A549 (cell line): Measurements from ENCODE around the gene NAGPA. TPM values are rescaled to one million over a fixed set of nuclear protein-coding genes. Genes with fewer than 3 reads are reported as not detected.
A peak's percentile ranks its signal among the peaks of the same experiment; 100 is the strongest.

Experiments
- ATAC-seq, 2 experiments: fragments of 200-7000 bp in 1 of 2; fragments of >200 bp in 1 of 2; cut with Nextera tagmentation in 1 of 2; cut with Tn5 transposase in 1 of 2; 3 replicates each; pipeline versions ENCODE4 v1.8.0 to v1.9.1; 2018 to 2020; ENCODE audit warnings: mild to moderate bottlenecking in 1 of 2, moderate library complexity in 1 of 2
- CTCF ChIA-PET: fragments of 300-600 bp; sonication (Branson Sonifier 250); formaldehyde crosslinking; extraction: SDS; loops from one replicate; lab custom pipeline; 2021; ENCODE audit warnings: antibody characterized with exemption, inconsistent platforms; lab: Yijun Ruan, JAX
- POLR2A ChIA-PET: fragments of 350-600 bp; formaldehyde crosslinking; extraction: SDS; loops from one replicate; lab custom pipeline; 2021; ENCODE audit warnings: antibody characterized with exemption, inconsistent platforms; lab: Yijun Ruan, JAX
- DNase-seq, 2 experiments: peaks; one replicate each; pipeline versions ENCODE4 v3.0.0 to v3.0.0-alpha.2; 2011 to 2016; ENCODE audit warnings: low read depth in 1 of 2, low spot score in 1 of 2
- FAIRE-seq: peaks from 2 replicates; lab custom pipeline; 2011; peaks lifted over from hg19 to GRCh38; lab: Jason Lieb, UNC
- H3K27ac ChIP-seq, 2 experiments: fragments of >200 bp; sonication (Bioruptor Twin); formaldehyde crosslinking; 3 replicates each; pipeline ENCODE4 v1.5.1; 2016 to 2017
- H3K4me1 ChIP-seq: fragments of >200 bp; sonication (Bioruptor Twin); formaldehyde crosslinking; 3 replicates; pipeline ENCODE4 v1.6.1; 2016
- H3K4me2 ChIP-seq: fragments of >200 bp; sonication (Bioruptor Twin); formaldehyde crosslinking; 3 replicates; pipeline ENCODE4 v1.6.1; 2016
- H3K4me3 ChIP-seq: fragments of >200 bp; sonication (Bioruptor Twin); formaldehyde crosslinking; 3 replicates; pipeline ENCODE4 v1.5.1; 2016
- H3K9me3 ChIP-seq: fragments of >200 bp; sonication (Bioruptor Twin); formaldehyde crosslinking; 3 replicates; pipeline ENCODE4 v1.6.1; 2016
- BHLHE40 ChIP-seq: IDR thresholded peaks from 2 replicates; pipeline ENCODE4 v1.6.1; 2012; ENCODE audit warnings: low read depth, low read length, inconsistent platforms
- CHD2 ChIP-seq: fragments of 150-350 bp; IDR thresholded peaks from 2 replicates; pipeline ENCODE4 v1.6.1; 2014; ENCODE audit warnings: low read length; ENCODE audit not compliant: partially characterized antibody
- EHMT2 ChIP-seq: fragments of 200-600 bp; sonication (generic); IDR thresholded peaks from 2 replicates; pipeline ENCODE4 v1.6.1; 2016; ENCODE audit warnings: antibody characterized with exemption, low read depth, mild to moderate bottlenecking, moderate library complexity
- FOSB ChIP-seq: fragments of 250-450 bp; sonication (Bioruptor Pico); IDR thresholded peaks from 2 replicates; pipeline ENCODE4 v1.5.0; 2020; ENCODE audit warnings: mild to moderate bottlenecking, moderate library complexity
- HES2 ChIP-seq: fragments of >200 bp; sonication (Bioruptor Twin); formaldehyde crosslinking; IDR thresholded peaks from 2 replicates; pipeline ENCODE4 v1.6.1; 2016
- HOXA7 ChIP-seq: fragments of 250-450 bp; sonication (Bioruptor Pico); IDR thresholded peaks from 2 replicates; pipeline ENCODE4 v1.5.0; 2020; ENCODE audit warnings: mild to moderate bottlenecking, moderate library complexity
- JUNB ChIP-seq: fragments of >200 bp; sonication (Bioruptor Twin); formaldehyde crosslinking; IDR thresholded peaks from 2 replicates; pipeline ENCODE4 v1.6.1; 2016
- MAFK ChIP-seq: fragments of 450-650 bp; IDR thresholded peaks from 2 replicates; pipeline ENCODE4 v1.6.1; 2014; ENCODE audit not compliant: partially characterized antibody
- MAZ ChIP-seq: fragments of 150-350 bp; IDR thresholded peaks from 2 replicates; pipeline ENCODE4 v1.6.1; 2014; ENCODE audit warnings: antibody characterized with exemption, low read depth, low read length, borderline replicate concordance
- PHF8 ChIP-seq: fragments of 200-600 bp; sonication (generic); IDR thresholded peaks from 2 replicates; pipeline ENCODE4 v1.6.1; 2016; ENCODE audit warnings: low read depth, mild to moderate bottlenecking, antibody characterized with exemption, moderate library complexity, borderline replicate concordance
- REST ChIP-seq: fragments of 200-600 bp; sonication (generic); IDR thresholded peaks from 2 replicates; pipeline ENCODE4 v1.6.1; 2016; ENCODE audit warnings: antibody characterized with exemption, mild to moderate bottlenecking, moderate library complexity
- RNF2 ChIP-seq: fragments of 200-600 bp; sonication (generic); IDR thresholded peaks from 2 replicates; pipeline ENCODE4 v1.6.1; 2016; ENCODE audit warnings: low read depth, mild to moderate bottlenecking, antibody characterized with exemption, moderate library complexity, borderline replicate concordance
- TFCP2L1 ChIP-seq: fragments of 250-450 bp; sonication (Bioruptor Pico); IDR thresholded peaks from 2 replicates; pipeline ENCODE4 v1.5.0; 2021; ENCODE audit warnings: mild to moderate bottlenecking
- ZC3H11A ChIP-seq: fragments of 450-650 bp; IDR thresholded peaks from 2 replicates; pipeline ENCODE4 v1.6.1; 2014; ENCODE audit warnings: antibody characterized with exemption, mild to moderate bottlenecking
- ZNF302 ChIP-seq: fragments of 250-450 bp; sonication (Bioruptor Pico); IDR thresholded peaks from 2 replicates; pipeline ENCODE4 v1.9.0; 2021; ENCODE audit warnings: inconsistent platforms, mild to moderate bottlenecking, moderate library complexity
- WGBS: methylation state at CpG from one replicate; pipeline ENCODE4 v1.1.6; 2017; ENCODE audit errors: missing lambda C conversion rate; 5-methylcytosine and 5-hydroxymethylcytosine counted together
- polyA plus RNA-seq, 4 experiments: library from polyadenylated mRNA; depleted of rRNA in 3 of 4; stranded (reverse); fragments of >200 nt; fragmentation: RNase III in 1 of 4; extraction: RNeasy Plus Mini Kit Qiagen cat#74134 plus additional on column Dnase treatment in 1 of 4; gene quantifications; 2 replicates in 3 of 4; 3 replicates in 1 of 4; pipeline ENCODE4 v1.2.3, GENCODE V29; 2011 to 2017
- TF ChIP-seq, protein P1 (sequence below): IDR thresholded peaks from 2 replicates; pipeline ENCODE4 v1.6.1; 2012
- TF ChIP-seq, protein P2 (sequence below): fragments of >200 bp; sonication (Bioruptor Twin); formaldehyde crosslinking; IDR thresholded peaks from 3 replicates; pipeline ENCODE4 v1.6.1; 2016

The NAGPA gene
- polyA plus RNA-seq, 2 of the 4 experiments (the other 2 are of a cell fraction): 6.5 to 17.3 TPM

GRCh38 chr16:5011637-5012036 is 22.1 kb downstream of the NAGPA start:
- H3K4me2 ChIP-seq: no peak overlapping the region
- ChIA-PET CTCF (interaction anchor here (0.6 to 1.9 kb wide), 4 partner anchors 9 to 505 kb away, joined by 3 to 6 read pairs (median 3); no protein-coding TSS in a partner anchor), POLR2A (no interaction called here)
- H3K9me3 ChIP-seq: no peaks in the 10 kb centered on the region
- DNase-seq (no peak), ATAC-seq (no peak), FAIRE-seq (no peak)
- H3K4me1 ChIP-seq: no peaks in the 10 kb centered on the region
- no peak for TF ChIP-seq FOSB
- no peak overlapping the region for H3K4me3 ChIP-seq
- 49% methylated on average over 4 of the region's 4 CpGs for WGBS
- H3K27ac ChIP-seq: no peak overlapping the region

DNA sequence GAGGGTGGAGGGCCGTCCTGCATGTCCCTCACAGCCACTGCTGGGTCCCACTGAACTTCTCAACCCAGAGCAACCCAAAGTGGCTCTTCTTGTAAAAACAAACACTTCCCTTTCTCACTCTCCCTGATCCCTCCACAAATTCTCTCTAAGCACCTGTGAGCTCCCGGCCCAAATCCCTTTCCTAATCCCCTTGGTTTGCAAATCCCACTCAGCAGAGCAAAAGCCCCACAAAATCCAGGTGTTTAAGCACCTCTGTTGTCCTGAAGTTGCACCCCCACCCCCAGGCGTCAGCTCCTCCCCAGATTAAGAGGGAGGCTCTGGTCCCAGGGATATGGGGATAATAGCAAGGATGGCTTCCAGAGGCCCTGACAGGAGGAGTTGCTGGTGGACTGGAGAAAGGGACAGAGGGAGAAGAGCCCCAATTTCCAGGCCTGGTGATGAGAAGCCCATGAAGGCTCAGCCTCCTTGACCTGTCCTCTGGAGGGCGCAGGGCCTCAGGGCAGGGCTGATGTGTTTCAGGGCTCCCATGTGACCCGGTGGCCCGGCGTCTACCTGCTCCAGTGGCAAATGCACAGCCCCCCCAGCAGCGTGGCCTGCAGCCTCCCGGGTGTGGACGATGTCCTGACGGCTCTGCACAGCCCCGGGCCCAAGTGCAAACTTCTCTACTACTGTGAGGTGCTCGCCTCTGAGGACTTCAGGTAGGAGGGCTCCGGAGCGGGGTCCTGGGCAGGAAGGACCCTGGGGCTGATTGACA is 23.0 kb downstream of the NAGPA start:
- Histone ChIP-seq H3K9me3 (no peaks in the 10 kb centered on the region), H3K4me3 (no peak overlapping the region), H3K4me1 (no peaks in the 10 kb centered on the region), H3K4me2 (no peak overlapping the region), H3K27ac (no peak overlapping the region)
- FAIRE-seq (no peak), DNase-seq (no peak), ATAC-seq (peak in 1 of 2 experiments; percentile 28; a peak in 2 of 6 replicates)
- CTCF ChIA-PET: interaction anchor here (0.5 to 1.9 kb wide), 4 partner anchors 10 to 504 kb away, joined by 3 to 6 read pairs (median 3); no protein-coding TSS in a partner anchor
- 35% methylated on average over 15 of the region's 15 CpGs for WGBS
- POLR2A ChIA-PET: no interaction called here
- no peak for TF ChIP-seq HES2
- no peak for TF ChIP-seq PHF8
- TF ChIP-seq HOXA7 (CRISPR knock-in tag): no peak
- no peak for TF ChIP-seq RNF2
- TF ChIP-seq CHD2: no peak

DNA sequence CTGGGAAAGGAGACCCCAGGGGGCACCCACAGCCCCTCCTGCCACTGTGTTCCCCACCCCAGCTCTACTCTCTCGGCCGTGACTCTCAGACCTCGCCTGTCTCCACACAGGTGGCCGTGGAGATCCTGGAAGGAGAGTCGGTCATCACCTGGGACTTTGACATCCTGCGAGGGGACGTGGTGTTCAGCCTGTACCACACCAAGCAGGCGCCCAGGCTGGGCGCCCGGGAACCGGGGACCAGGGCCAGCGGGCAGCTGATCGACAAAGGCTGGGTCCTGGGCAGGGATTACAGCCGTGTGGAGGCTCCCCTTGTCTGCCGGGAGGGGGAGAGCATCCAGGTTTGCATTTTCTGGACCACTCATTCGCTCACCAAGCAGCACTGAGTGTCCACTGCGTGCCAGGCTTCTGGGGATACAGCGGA is 25.4 kb downstream of the NAGPA start:
- WGBS: 34% methylated on average over 10 of the region's 18 CpGs
- no peaks in the 10 kb centered on the region for H3K4me1 ChIP-seq

More for the DNA sequence above, 25.4 kb downstream of the NAGPA start:
- TF ChIP-seq, protein P1, sequence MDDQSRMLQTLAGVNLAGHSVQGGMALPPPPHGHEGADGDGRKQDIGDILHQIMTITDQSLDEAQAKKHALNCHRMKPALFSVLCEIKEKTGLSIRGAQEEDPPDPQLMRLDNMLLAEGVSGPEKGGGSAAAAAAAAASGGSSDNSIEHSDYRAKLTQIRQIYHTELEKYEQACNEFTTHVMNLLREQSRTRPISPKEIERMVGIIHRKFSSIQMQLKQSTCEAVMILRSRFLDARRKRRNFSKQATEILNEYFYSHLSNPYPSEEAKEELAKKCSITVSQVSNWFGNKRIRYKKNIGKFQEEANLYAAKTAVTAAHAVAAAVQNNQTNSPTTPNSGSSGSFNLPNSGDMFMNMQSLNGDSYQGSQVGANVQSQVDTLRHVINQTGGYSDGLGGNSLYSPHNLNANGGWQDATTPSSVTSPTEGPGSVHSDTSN: no peak
- no peak for TF ChIP-seq MAZ
- TF ChIP-seq ZC3H11A: no peak
- no peak for TF ChIP-seq JUNB
- TF ChIP-seq TFCP2L1 (CRISPR knock-in tag): no peak
- no peak for TF ChIP-seq EHMT2
- TF ChIP-seq BHLHE40: no peak
- TF ChIP-seq, protein P2, sequence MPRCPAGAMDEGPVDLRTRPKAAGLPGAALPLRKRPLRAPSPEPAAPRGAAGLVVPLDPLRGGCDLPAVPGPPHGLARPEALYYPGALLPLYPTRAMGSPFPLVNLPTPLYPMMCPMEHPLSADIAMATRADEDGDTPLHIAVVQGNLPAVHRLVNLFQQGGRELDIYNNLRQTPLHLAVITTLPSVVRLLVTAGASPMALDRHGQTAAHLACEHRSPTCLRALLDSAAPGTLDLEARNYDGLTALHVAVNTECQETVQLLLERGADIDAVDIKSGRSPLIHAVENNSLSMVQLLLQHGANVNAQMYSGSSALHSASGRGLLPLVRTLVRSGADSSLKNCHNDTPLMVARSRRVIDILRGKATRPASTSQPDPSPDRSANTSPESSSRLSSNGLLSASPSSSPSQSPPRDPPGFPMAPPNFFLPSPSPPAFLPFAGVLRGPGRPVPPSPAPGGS: no peak
- no peak for TF ChIP-seq MAFK
- no peak for TF ChIP-seq ZNF302 (CRISPR knock-in tag)
- TF ChIP-seq REST: no peak
- TF ChIP-seq, all 56 proteins: peak for 0
- FAIRE-seq (no peak), DNase-seq (no peak), ATAC-seq (peak; percentile 20 to 35; a peak in 3 of 6 replicates)
- no peak overlapping the region for H3K4me3 ChIP-seq
- POLR2A ChIA-PET: no interaction called here
- H3K4me2 ChIP-seq: no peak overlapping the region
- no peak overlapping the region for H3K27ac ChIP-seq
- CTCF ChIA-PET: no interaction called here
- no peaks in the 10 kb centered on the region for H3K9me3 ChIP-seq
